ENCODE results near the gene DGKD.

DGKD gene

DNA sequence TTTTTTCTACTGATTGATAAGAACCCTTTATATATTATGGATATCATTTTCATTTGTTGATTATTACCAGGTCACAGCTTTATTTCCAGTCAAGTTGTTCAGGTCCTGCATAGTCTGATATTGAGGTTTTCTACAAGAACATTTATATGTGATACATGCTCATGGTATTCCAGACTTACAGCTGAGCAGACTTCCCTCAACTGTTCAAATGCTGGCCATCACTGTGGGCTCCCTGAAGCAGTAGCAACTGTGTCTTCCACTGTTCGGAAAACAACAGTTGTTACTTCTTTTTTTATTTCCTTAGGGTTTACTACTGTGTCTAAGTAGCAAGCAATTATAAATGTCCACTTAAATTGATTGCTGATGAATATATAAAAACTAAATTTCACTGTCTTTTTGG lies 79.5 kb downstream of the DGKD start:
- DNase-seq = no peak

- no peak for DNase-seq
These were observed 80.5 kb downstream of the DGKD start for GRCh38 chr2:233434666-233435330.

DNA sequence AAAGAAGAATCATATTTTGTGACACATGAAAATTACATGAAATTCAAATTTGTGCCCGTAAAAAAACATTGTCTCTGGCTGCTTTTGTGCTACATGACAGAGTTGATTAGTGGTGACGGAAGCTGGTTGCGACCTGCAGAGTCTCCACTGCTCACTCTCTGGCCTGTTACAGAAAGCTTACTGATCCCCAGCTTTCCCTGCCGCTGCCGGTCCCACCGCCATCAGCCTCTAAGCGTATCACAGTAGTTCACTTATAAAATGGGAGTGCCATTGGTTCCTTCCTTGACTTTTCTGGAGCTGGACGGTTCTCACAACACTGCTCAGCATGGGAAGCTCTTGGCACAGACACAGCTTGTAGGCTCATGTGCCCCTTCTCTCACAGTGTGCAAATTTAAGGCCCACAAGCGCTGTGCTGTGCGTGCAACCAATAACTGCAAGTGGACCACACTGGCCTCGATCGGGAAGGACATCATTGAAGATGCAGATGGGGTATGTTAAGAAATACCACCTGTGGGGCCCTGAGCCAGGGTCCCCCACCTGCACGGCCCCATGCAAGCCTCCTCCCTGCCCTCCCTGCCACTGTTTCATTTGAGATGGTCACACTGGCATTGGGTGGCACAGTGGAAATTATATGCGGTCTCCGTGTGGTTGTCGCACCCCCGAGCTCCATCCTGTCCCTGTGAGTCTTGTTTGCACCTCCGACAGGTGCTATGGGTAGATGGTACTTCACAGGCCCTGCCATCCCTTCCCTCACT lies 81.3 kb downstream of the DGKD start:
- no peak for DNase-seq

GRCh38 chr2:233436191-233436581 lies 81.9 kb downstream of the DGKD start:
- DNase-seq = no peak

- DNase-seq = no peak
These were observed 82.6 kb downstream of the DGKD start for GRCh38 chr2:233436691-233437438.

- DNase-seq = no peak
These were observed 83.2 kb downstream of the DGKD start for GRCh38 chr2:233437439-233437955.

DNA sequence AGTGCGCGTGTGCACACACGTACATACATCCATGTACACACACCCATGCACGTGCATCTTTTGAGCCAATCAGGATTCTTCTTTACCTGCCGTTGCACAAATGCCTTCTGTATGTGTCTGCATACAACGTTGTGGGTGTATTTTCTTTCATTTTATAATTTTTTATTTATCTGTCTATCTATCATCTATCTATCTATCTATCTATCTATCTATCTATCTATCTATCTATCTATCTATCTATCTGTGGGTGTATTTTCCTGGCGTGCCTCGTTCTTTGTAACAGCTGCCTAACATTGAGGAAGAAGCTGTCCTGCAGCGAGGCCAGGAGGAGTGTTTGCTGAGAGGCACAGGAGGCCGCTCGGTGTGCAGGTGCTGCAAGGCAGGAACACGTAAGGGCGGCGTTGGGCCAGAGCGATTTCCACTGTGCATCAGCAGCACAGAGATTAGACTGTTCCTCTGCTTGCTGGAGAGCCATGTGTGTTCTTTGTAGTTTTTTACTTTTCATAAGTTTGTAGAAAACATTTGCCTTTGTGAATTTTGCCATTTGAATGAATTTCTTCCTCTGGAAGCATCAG lies 84.4 kb downstream of the DGKD start:
- no peak for DNase-seq

DNA sequence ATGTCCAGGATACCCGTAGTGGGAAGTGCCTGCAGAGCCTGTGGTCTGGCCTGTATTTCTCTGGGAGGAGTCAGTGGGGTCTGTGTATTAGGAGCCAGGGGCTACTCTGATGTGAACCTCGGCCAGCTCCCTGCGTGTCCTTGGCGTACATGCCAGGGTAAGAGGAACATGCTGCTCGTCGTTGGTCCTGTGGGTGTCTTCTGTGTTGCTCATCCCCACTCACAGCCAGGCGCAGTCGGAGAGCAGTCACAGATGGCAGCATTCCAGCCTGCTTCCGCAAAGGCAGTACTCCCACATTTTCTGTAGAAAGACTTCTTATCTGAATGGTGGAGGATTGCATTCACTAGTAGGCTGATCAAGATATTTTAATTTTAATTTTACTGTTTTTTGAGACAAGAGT lies 84.9 kb downstream of the DGKD start:
- peak; percentile 34 to 38 for DNase-seq

- no peak for DNase-seq
These were observed 86.0 kb downstream of the DGKD start for GRCh38 chr2:233440314-233440713.

DNA sequence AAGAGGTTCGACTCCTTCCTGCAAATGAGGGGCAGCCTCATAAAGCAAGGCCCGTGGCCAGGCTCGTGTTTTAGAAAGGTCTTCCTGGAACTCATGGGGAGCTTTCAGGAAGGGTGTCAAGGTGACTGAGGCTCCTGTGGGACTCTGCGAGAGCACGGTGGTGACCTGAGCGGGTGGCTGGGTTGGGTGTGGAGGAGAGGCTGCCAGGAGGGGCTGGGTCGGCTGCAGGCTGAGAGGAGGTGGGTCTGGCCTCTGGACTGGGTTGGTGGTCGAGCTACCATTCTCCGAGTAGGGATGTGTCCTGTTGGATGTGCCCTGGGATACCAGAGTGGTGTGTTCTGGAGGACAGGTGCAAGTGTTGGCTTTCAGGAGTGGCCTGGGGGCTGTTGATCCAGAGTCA lies 86.4 kb downstream of the DGKD start:
- no peak for DNase-seq

DNA sequence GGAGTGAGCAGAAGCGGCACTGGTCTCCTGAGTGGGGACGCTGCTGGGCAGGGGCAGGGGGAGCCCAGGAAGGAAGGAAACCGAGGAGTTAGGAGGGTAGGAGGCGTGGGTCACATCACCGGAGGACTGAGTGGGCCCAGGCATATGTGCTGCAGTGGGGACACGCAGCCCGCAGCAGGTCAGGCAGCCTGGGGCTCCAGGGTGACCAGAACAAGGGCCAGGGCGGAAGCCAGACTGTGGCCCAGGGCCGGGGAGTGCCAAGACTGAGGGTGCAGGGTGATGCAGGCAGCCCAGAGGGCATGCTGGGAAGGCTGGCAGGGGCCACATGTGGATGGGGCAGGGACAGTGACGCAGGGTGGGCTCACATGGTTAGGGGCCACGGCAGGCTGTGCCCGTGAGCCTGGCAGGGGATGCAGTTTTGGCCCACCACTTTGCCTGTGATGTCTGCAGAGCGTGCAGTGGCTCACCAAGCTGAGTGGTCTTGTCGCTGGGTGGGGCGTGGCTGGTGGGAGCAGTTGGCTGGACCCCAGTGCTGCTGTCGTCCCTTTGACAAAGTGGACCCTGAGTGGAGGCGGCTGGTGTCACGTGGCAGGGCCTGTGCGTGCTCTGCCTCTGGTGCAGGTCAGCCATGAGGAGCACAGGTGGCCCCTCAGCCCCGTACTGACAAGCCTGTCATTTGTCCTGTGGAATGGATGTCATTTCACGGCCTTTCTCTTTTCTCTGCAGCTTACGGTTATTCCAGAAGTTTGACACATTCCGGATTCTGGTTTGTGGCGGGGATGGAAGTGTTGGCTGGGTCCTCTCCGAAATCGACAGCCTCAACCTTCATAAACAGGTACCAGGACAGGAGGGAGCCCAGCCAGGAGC lies 87.1 kb downstream of the DGKD start:
- no peak for DNase-seq

DNA sequence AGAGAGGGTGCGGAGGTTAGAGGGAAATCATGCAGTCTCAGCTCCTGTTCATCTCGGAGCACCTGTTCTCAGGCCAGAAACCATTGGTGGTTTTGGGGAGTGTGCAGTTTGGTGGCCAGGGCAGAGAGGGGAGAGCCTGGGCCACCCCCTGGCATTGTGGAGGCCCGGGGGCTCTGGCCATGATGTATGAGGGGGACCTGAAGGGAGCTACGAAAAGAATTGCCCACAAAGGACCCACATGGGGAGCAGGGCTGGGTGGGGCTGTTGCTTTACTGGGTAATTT lies 87.7 kb downstream of the DGKD start:
- DNase-seq = no peak

DNA sequence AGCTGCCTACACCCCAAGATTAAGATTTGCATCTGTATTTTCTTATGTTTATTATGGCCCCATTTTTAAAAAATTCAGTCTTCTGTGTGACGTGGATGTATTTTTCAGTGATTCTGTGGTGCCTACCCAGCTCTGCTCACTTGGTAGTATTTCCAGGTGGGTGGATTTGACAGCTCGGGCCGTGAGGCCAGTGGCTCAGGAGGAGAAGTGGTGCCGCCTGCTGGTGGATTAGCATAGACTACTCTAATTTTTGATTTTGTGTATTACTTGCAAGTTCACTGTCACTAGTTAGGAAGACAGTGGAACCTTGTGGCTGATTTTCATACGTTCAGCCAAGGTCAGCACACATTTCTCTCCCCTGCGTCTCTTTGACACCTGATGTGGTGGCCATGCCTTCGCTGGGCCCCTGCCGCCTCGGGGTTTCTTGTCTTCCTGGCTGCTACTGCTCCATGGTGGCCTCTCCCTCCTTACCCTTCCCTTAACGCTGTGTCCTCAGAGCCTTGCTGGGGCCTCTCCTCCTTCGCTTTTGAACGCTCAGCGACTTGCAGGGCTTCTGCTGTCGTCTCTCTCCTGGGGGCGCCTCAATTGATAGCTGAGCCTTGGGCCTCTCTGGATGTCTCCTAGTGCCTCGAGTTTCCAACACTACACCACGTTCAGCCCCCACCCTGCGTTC lies 89.4 kb downstream of the DGKD start:
- peak; percentile 44 to 69 for DNase-seq

GRCh38 chr2:233444501-233444900 lies 90.2 kb downstream of the DGKD start:
- no peak for DNase-seq

GRCh38 chr2:233445152-233445830 lies 91.0 kb downstream of the DGKD start:
- no peak for DNase-seq

DNA sequence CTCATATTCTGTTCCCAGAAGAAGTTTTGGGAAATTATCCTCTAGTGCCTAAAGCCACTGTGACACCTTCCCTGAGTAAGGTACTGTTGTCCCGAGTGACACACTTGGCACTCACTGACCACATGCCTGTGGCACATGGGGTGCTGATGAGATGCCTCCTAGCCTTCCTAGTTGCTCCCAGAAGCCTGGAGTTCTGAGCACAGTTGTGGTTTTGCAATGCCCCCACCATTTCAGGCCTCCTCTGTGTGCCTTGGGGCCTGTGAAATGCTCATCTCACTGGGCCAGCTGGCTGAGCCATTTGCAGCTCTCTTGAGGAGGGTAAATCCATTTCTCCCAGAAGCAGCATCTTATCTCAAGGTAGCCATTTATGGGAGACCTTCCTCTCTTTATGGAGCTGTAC lies 91.8 kb downstream of the DGKD start:
- no peak for DNase-seq

- DNase-seq = no peak
These were observed 92.5 kb downstream of the DGKD start for GRCh38 chr2:233446606-233447305.

DNA sequence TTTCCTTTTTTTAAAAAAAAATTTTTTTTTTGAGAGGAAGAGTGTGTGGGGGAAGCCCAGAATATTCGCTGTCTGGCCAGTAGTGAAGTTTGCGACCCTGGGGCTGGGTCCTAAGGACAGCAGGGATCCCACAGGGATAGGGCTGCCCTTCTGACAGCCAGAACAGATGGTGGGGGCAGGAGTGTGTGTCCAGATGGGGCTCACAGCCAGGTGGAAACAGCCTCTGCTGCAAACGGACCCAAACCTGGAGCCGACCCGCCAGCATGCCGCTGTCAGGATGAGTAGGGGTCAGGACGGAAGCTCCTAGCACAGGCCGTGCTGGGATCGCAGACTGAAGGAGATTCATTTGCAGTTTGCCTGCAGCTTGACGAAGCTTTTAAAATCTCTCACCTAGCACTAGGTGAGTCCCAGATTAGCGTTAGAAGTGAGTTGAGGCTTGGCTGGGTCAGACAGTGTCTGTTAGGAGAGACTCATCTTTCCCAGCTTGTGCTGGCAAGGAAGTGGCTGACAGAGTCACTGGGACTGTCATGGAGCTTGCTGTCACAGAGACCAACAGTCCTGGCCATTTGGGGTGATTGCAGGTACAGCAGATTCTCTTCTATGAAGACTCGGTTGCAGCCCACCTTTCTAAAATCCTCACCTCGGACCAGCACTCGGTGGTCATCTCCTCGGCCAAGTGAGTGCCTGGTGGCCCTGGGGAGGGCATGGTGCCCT lies 93.4 kb downstream of the DGKD start:
- DNase-seq = no peak

- DNase-seq = no peak
These were observed 93.9 kb downstream of the DGKD start for GRCh38 chr2:233448220-233448559.

GRCh38 chr2:233448575-233448974 lies 94.3 kb downstream of the DGKD start:
- no peak for DNase-seq

Data from hippocampal formation (tissue), 2 donors.